ENCODE data around the gene ANKS6.

ANKS6 gene

DNA sequence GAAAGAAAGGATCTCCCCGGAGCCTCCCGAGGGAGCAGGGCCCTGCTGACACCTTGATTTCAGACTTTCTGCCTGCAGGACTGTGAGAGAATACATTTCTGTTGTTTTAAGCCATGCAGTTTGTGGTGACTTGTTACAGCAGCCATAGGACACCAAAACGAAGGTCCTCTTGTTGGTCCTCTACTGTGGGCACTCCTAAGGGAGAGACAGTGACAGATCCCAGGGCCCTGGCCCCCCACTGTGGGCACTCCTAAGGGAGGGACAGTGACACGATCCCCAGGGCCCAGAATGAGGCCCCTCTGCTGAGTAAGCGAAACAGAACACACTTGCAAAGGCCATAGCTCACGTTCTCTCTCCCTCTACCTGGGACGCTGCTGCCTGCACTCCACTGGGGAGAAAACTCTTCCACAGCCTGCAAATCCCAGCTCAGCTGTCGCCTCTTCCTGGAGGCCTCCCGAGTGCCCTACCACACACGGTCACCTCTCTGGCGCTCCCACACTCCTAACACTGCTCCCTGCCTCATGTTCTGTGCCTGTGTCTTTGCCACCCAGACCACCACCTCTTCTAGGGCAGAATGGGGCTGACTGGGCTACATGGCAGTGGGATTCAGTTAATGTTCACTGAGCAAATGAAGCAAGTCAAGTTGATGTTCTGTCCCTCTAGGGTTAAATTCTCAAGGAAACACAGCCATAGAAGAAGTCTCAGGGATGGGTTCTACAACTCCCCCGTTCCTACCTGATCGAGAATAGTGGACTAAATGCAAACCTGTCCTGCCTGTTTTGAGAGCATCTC lies 23.8 kb downstream of the ANKS6 start:
- DNase-seq (ENCODE audit: low read depth in 2 of 2), result no peak

DNA sequence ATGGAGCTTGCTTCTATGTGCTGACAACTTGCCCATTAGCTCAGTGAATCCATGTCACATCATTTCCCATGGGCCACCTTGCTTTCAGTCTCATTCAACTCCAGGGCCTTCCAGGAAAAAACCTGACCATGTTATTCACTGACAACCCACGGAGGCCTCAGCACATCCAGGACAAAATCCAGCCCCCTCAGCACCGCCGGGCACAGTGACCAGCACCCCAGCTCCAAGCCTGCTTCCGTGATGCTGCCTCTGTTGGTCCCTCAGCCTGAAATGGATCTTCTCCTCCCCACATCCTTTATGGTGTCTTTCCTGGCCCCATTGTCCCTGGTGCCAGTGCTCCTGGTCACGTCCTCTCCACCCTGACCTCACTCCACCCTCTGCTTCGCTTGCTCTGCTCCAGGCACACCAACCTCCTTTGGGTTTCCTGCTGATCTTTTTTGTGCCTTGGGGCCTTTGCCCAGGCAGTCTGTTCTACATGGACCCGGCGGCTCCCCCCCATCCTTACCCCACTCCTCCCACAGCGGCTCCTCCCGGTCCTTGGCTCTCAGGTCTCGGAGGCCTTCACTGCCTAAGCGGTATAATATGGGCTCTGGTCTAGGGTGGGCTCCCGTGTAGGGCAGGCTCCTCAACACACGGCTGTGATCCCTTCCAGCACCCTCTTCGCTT lies 25.0 kb downstream of the ANKS6 start:
- no peak for DNase-seq (ENCODE audit: low read depth in 2 of 2)

DNA sequence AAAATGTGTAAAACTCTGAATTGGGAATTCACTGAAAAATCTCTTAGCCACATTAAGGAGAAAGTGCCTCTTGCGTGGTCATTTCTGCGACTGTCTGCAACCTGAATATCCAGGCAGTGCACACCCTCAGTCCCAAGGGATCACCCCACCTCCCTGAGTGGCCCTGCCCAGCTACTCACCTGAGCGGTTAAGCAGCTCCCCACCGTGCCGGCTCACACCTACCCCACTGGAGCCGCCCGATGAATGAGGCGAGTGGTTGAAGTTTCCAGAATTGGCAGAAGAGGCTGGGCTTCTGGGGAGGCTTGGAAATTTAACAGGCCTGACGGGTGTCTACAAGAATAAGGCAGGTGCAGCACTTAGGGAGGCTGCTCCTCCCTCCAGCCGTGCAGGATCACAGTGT lies 25.6 kb downstream of the ANKS6 start:
- no peak for DNase-seq (ENCODE audit: low read depth in 2 of 2)

DNA sequence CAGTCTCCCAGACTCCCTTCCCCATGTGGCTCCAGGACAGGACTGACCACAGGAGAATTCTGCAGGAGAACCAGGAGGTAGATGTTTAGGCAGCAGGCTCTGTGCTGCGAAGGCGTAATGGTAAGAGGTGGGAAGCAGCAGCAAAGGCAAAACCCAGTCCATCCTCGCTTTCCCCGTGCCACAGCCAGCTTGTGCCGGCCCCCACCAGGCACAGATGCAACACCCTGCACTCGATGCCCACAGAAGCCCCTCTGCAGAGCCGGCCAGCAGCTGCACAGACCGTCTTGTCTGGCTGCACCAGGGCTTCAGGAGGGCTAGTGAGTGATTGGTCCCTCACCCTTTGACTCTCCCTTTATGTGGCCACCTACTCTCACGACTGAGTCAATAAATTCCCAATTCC lies 28.0 kb downstream of the ANKS6 start:
- DNase-seq (ENCODE audit: low read depth in 2 of 2), result no peak

DNA sequence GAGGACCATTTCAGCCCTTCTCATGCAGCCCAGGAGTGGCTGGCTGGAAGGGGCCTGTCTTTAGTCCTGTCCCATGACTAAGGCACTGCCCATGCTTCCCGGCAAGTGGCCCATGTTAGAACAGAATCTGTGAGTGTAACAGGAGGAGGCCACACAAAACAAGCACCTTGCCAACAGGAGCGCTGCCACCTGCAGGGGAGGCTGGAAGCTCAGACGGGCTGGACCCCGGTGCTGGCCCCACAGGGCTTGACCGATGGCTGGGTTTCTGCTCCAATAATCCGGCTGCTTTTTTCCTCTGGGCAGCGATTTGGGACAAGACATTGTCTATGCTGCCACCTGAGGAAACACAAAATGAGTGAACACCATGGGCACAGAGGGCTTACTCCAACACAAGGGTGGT lies 28.4 kb downstream of the ANKS6 start:
- no peak for DNase-seq (ENCODE audit: low read depth in 2 of 2)

DNA sequence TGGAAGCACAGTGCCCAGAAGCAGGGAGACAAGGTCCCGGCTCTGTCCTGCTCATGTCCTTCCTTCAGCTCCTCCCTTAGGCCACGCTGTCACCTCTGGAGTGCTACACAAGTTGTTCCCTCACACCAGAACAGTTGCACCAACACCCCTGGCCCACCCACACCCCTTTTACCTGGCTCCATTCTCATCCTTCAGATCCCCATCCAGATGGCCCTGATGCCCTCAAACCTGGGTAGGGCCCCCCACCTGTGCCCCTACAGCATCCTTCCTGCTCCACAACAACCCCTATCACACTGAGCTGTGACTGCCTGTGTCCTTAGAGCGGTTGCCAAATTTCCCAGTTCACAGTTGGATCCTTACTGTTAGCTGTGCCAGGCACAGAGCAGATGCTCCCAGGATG lies 29.2 kb downstream of the ANKS6 start:
- DNase-seq (ENCODE audit: low read depth in 2 of 2), result no peak

DNA sequence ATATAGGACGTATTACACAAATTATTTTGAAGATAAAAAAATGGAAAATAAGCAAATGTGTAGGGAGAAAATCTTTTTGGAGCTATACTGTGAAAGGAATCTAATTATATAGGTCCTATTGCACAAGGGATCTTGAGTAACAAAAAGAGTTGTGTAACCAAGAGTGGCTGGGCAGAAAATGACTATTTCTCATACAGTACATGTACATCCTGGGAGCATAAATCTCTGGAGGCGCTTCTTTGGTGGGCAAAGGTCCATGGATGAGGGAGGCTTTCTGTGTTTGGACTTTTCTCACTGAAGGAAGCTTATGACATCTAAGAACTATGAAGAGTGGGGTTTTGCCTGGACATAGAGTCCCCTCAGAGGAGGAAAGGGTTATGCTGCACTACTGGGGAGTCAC lies 29.8 kb downstream of the ANKS6 start:
- DNase-seq (ENCODE audit: low read depth in 2 of 2), result no peak

DNA sequence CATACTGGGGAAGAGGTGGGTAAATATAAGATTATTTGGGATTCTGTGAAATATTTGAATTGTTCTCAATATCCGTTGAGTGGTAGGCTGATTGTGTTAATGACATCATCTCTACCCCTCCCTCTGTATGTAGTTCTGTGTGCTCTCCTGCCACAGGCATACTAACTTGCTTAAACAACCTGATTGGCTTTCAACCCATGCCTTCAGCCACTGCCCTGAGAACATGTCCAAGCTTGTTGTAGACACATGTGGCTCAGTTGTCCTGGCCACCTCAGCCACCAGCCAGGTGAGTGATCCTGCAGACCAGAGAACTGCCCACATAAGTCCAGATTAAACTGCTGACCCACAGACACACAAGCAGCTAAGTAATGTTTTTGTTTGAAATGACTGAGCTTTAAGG lies 31.1 kb downstream of the ANKS6 start:
- no peak for DNase-seq (ENCODE audit: low read depth in 2 of 2)

DNA sequence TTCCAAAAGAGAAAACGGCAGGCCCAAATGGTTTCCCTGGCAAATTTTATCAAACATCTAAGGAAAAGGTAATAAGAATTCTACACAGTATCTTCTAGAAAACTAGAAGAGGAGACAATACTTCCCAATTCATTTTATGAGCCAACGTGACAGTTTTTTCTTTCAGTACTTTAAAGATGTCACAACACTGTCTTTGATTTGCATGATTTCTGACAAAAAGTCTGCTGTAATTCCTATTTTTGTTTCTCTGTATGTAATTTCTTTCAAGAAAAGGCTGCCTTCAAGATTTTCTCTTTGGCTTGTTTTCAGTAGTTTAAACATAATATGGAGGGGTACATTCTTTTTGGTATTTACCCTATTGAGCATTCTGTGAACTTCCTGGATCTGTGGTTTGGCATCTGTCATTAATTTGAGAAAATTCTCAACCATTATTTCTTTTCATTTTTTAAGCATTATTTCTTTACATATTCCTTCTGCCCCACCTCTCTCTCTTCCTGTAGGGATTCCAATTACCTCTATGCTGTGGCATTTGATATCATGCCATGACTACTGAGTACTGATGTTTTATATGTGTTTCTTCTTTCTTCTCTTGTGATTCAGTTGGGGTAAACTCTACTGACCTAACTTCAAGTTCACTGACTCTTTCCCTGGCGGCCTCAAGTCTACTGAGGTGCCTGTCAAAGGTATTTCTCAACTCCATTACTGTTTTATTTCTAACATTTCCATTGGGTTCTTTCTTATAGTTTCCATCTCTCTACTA lies 32.2 kb downstream of the ANKS6 start:
- no peak for DNase-seq (ENCODE audit: low read depth in 2 of 2)

DNA sequence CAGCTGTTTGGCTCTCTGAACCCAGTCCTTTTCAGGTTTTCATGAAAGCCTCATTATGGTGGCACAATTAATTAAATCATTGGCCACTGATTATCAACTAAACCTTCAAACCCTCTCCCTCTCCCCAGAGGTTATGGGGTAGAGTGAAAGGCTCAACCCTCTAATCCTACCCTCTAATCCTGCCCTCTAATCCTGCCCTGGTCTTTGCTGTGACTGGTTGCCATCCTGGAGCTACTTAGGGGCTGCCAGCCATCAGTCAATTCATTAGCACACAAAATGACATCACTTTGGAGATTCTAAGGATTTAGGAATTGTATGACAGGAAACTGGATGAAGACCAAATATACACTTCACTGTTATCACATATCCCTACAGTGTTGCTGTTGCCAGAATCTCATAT lies 36.1 kb downstream of the ANKS6 start:
- no peak for DNase-seq (ENCODE audit: low read depth in 2 of 2)

DNA sequence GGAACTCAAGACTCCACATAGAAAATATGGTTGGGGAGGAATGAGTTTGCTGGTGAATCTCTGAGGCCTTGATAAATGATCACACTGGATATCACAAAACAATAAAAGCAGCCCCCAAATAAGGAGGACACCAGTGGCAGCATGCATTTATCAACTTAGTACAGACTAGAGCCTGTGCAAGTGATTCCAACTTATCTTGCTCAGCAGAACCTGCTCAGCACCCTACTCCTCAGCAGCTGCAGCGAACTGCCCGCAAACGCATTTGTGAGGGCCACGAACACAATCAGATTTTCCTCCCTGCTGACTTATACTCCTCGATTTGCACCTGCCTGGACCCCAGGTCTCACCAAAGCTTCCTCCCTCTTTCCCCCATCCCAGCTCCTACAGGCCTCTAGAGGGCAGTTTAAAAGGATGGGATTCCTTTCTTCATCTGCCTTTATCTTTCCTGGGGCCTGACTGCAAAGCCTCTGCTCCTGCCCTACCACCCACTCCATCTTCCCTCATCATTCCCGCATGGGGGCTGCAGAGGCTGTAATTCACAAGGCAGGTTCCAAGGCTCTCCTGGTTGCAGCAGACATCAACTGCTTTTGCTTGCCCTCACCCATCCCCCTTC lies 41.2 kb downstream of the ANKS6 start:
- no peak for DNase-seq (ENCODE audit: low read depth in 2 of 2)

DNA sequence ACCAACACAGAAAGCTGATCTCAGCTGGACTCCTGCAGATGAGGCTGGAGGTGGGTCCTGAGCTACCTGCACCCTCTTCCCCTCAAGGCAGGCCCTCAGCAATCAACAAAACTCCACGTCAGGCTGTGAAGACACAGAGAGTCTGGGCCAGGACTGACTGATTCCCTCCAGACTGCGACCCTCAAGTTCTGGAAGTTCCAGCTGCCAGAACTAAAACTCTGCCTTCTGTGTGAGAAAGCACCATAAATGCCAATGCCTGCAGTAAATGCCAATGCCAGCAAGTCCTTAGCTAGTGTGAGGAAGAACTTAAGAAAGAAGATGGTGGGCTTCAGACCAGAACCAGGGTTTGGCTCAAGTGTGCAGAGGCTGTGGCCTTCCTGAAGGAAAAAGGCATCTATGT lies 45.1 kb downstream of the ANKS6 start:
- no peak for DNase-seq (ENCODE audit: low read depth in 2 of 2)

DNA sequence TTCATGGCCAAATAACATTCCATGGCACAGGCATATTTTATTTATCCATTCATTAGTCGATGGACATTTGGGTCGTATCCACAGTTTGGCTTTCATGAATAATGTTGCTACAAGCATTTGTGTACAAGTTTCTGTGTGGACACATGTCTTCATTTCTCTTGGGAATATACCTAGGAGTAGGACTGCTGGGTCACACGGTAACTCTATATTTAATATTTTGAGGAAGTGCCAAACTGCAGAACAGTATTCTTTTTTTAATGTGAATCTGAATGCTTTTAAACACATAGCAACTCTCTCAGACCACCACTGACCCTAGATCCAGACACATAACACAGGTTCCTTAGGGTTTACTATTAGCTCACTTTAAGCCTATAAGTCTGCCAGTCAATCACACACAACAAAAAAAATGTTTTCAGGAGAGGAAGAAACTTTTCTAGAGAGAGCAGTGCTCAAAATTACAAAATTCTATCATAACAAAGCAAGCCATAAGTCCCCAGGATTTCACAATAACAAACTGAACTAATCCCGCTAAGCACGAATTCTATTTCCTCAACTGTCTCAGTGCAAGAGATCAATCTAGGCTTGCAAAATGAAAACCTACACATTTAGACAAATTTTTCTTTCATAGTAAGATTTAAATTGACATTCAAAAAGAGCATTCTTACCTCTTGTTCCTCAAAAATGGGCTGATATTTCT lies 45.8 kb downstream of the ANKS6 start:
- DNase-seq (ENCODE audit: low read depth in 2 of 2), result no peak

DNA sequence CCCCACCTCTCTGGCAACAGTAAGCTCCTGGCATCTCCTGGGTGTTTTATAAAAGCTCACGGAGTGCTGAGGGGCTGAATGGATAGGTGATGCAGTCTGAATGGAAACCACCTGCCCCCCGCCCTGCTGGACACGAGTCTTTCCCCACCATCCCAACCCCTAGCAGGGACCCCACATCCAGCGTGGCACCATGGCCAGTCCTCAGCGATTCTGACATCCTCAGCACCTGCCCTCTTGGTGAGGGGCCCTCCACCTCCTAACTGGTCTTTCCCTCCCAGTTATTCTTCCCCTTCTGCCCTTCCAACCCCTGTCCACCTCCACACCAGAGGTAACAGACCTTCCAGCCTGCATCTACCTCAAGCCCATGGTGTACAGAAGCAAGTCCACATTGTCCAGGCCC lies 48.9 kb downstream of the ANKS6 start:
- no peak for DNase-seq (ENCODE audit: low read depth in 2 of 2)

DNA sequence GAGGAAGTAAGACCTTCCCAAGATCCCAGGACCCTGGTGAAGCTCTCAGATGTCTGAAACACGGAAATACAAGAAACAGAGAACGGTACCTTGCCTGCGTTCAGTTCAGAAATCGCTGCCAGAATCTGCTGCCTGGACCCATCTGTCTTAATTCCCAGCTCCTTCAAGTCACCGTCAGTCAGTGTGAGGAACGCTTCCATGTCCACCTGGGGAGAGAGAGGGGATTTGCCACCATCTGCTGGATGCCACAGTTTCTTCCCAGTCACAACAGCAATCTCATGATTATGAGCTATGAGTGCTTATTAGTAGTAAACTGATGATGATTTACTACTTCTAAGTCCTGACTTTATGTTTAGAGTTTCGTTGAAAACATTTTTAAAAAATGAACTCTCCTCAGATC lies 50.9 kb downstream of the ANKS6 start:
- no peak for DNase-seq (ENCODE audit: low read depth in 2 of 2)

DNA sequence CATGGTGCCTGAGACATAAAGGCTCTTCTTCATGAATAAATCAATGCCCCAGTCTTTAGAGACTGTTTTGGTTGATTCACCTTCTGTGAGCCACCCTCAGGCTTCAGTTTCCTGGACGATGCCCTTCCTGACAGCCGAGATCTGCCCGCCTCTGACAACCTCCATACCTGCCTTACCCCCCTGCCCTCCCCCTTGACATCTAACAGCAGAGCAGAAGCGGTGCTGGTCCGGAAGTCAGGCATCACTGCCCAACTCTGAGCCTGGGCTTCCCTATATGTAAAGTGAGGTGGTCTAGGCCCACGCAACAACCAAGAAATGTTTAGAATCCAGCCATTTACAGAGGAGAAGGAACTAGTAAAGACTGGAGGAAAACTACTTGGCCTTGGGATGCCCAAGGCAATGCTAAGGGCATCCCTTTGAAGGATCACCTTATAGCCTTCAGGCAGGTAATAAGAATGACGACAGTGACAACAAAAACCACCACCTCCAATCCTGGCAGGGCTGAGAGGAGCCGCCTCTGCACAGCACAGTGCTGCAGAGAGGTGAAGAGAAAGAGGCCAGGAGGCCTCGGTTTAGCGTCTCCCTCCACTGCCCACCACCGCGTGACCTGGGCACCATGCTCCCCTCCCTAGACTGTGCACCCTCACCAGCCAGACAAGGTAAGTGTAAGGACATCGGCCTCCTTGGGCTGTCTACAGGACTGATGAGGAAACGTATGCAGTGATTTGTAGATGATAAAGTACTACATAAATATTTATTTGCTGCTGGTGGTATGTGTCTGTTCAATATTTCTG lies 52.3 kb downstream of the ANKS6 start:
- no peak for DNase-seq (ENCODE audit: low read depth in 2 of 2)

DNA sequence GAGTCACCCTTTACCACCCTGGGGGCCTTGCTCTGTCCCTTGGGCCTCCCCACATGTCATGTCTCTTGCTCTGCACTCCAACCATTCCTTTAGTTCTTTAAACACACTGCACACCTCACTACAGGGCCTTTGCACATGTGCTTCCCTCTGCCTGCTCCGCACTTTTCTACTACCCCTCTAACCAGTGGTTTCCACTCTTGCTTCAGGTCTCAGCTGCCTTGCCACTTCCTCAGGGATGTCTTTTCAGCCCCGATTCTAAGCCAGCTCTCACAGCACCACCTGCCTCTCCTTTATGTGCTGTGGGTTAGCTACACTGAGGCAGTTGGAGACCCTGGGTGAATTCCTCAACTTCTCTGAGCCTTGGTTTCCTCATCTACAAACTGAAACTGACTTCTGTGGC lies 53.0 kb downstream of the ANKS6 start:
- no peak for DNase-seq (ENCODE audit: low read depth in 2 of 2)

DNA sequence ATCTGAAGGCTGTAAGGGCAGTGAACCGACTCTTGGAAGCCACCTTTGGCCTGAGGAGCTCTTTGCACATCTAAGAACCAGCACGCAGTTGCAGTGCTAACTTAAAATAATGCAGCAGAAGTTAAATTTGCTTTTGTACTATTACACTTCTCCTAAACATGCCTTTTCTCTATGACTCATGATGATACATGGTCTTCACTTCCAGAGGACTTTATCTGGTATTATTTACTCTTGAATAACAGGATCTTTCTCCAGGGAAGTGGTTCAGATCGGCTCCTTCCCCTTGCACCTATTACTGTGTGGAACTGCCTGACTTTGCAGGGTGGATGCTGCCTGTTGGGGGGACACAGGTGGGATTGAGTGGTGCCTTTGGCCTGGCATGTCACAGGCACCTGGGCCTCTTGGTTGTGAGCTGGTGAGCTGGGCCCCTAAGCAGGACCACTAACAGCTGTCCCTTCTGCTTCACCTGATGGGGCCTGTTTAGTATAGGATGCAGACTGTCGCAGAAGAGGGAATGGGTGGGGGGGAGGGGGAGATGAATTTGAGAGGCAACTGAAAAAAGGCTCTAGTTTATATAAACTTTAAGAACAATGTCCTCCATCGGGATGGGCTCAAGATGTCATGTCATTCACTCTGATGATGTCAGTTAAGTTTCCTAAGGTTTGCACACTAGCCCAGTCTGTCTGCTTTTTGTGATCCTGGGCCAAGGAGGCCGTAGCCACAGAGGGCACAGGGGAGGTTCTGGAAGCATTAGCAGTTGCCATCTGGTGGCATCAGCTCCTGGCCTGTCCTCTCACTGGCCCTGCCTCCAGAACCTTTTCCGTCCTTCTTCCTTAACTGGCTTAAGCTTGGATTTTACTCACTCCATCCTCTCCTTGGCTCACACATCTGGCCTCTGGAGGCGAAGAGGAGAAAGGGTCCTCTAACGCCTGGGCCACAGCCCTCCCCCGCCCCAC lies 53.8 kb downstream of the ANKS6 start:
- no peak for DNase-seq (ENCODE audit: low read depth in 2 of 2)

DNA sequence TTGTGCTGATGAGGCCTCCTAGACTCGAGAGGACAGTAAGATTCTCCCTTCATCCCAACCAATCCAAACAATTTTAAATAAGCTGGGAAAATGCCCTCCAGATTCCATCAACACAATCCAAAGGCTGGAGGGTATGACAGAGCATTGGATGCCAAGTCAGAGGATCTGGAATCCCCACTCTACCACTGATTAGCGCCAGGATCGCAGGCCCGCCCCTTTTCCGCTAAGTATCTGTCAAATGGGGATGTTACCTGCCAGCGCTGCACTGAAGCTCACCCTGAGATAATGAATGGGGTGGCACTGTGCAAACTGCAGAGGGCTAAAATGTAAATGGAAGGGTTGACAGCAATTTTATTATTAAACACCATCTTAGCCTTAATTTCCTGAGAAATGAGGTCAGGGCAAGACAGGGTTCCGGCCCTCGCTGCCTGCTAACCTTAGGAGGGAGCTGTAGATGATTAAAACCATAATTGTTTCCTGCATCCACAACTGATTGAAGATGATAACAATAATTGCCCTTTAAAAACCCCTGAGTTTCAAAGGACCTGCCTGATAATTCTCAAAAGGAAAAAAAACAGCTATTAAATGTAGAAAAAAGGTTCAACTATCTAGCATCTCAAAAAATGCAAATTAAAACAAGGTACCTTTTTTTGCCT lies 56.0 kb downstream of the ANKS6 start:
- no peak for DNase-seq (ENCODE audit: low read depth in 2 of 2)

Data from stimulated activated CD4-positive, alpha-beta T cell treated with anti-CD3 and anti-CD28 coated beads, Interleukin-1b, Interleukin-23, amount 100 ng/mL, for 4 hours (primary cell).